Kidney epithelial cell (primary cell): ENCODE data around the gene BCAS3. TPM values are rescaled to one million over a fixed set of nuclear protein-coding genes. Genes with fewer than 3 reads are reported as not detected.

Experiments
- DNase-seq: peaks from one replicate; pipeline ENCODE4 v3.0.0-alpha.2; 2010; ENCODE audit warnings: low read depth
- H3K27me3 ChIP-seq: 2 replicates; pipeline ENCODE4 v1.6.0; 2011; ENCODE audit warnings: low read length; ENCODE audit not compliant: control insufficient read depth, insufficient read depth
- H3K36me3 ChIP-seq: 2 replicates; pipeline ENCODE4 v1.5.1; 2011; ENCODE audit warnings: low read length; ENCODE audit not compliant: control insufficient read depth, insufficient read depth
- H3K4me3 ChIP-seq: 2 replicates; pipeline ENCODE4 v1.5.1; 2011; ENCODE audit warnings: low read depth, mild to moderate bottlenecking, control low read depth, low read length
- CTCF ChIP-seq: IDR thresholded peaks from 2 replicates; pipeline ENCODE4 v1.5.1; 2011; ENCODE audit warnings: mild to moderate bottlenecking, moderate library complexity, low read length, control low read depth, inconsistent platforms; ENCODE audit not compliant: insufficient read depth, poor library complexity, severe bottlenecking
- total RNA-seq: library from RNA; depleted of rRNA; stranded (reverse); fragments of >200 nt; gene quantifications from 2 replicates; pipeline ENCODE4 v1.2.3, GENCODE V29; 2015

BCAS3 gene
- total RNA-seq, 1 donor from 2014 or later = 26.7 TPM

GRCh38 chr17:61251939-61252865 is 574.6 kb downstream of the BCAS3 start:
- no peaks in the 10 kb centered on the region for H3K36me3 ChIP-seq
- no peak for DNase-seq
- no peak overlapping the region for H3K4me3 ChIP-seq
- no peak for TF ChIP-seq CTCF
- no peaks in the 10 kb centered on the region for H3K27me3 ChIP-seq

GRCh38 chr17:61253362-61253761 is 575.7 kb downstream of the BCAS3 start:
- DNase-seq = no peak
- Histone ChIP-seq H3K4me3 (no peak overlapping the region), H3K36me3 (no peaks in the 10 kb centered on the region), H3K27me3 (no peaks in the 10 kb centered on the region)
- TF ChIP-seq CTCF = no peak

- Histone ChIP-seq H3K4me3 (no peak overlapping the region), H3K36me3 (no peaks in the 10 kb centered on the region), H3K27me3 (no peaks in the 10 kb centered on the region)
- no peak for DNase-seq
- no peak for TF ChIP-seq CTCF
Observed at GRCh38 chr17:61253937-61254574, 576.4 kb downstream of the BCAS3 start.

- DNase-seq = no peak
- H3K27me3 ChIP-seq = no peaks in the 10 kb centered on the region
- H3K4me3 ChIP-seq = no peak overlapping the region
- no peak for TF ChIP-seq CTCF
- H3K36me3 ChIP-seq = no peaks in the 10 kb centered on the region
Observed at GRCh38 chr17:61254904-61255303, 577.3 kb downstream of the BCAS3 start.

- no peak overlapping the region for H3K4me3 ChIP-seq
- no peak for TF ChIP-seq CTCF
- DNase-seq = no peak
- no peaks in the 10 kb centered on the region for H3K36me3 ChIP-seq
- no peaks in the 10 kb centered on the region for H3K27me3 ChIP-seq
Observed at GRCh38 chr17:61255647-61256046, 578.0 kb downstream of the BCAS3 start.
